Heart left ventricle (tissue), 16 donors: ENCODE data around the gene ZC3H10. TPM values are rescaled to one million over a fixed set of nuclear protein-coding genes. Genes with fewer than 3 reads are reported as not detected.
A peak's percentile ranks its signal among the peaks of the same experiment; 100 is the strongest.

Source experiments
- ATAC-seq, 4 donors: fragments of 200-7000 bp; cut with Tn5 transposase; one replicate each; pipeline ENCODE4 v1.9.1; 2020 to 2022; ENCODE audit warnings: moderate library complexity in 4 of 4, mild to moderate bottlenecking in 3 of 4, moderate number of reproducible peaks in 1 of 4
- DNase-seq, 5 donors: peaks; one replicate each; pipeline ENCODE4 v3.0.0-alpha.2; 2020
- H3K27ac ChIP-seq, 12 donors: fragments of 200-600 bp; sonication (generic) in 4 of 12; one replicate each; pipeline versions ENCODE4 v1.5.0 to v1.8.0; 2016 to 2022; ENCODE audit warnings: mild to moderate bottlenecking in 2 of 12
- H3K27me3 ChIP-seq, 9 donors: fragments of 200-600 bp; sonication (generic) in 2 of 9; one replicate each; pipeline versions ENCODE4 v1.5.1 to v1.8.0; 2016 to 2022; ENCODE audit warnings: mild to moderate bottlenecking in 3 of 9
- H3K36me3 ChIP-seq, 9 donors: fragments of 200-600 bp; sonication (generic) in 2 of 9; one replicate each; pipeline versions ENCODE4 v1.5.0 to v1.8.0; 2018 to 2022; ENCODE audit warnings: mild to moderate bottlenecking in 2 of 9
- H3K4me1 ChIP-seq, 12 donors: fragments of 200-600 bp; sonication (generic) in 4 of 12; one replicate each; pipeline versions ENCODE4 v1.5.0 to v1.8.0; 2016 to 2022; ENCODE audit warnings: mild to moderate bottlenecking in 3 of 12
- H3K4me3 ChIP-seq, 12 donors: fragments of 200-600 bp; sonication (generic) in 4 of 12; one replicate each; pipeline versions ENCODE4 v1.5.0 to v1.8.0; 2017 to 2022; ENCODE audit warnings: mild to moderate bottlenecking in 9 of 12, moderate library complexity in 4 of 12
- H3K9me3 ChIP-seq, 12 donors: fragments of 200-600 bp; sonication (generic) in 4 of 12; one replicate each; pipeline versions ENCODE4 v1.5.0 to v1.8.0; 2016 to 2022; ENCODE audit warnings: mild to moderate bottlenecking in 1 of 12
- POLR2A ChIP-seq, 2 donors: fragments of 450-650 bp; IDR thresholded peaks; one replicate each; pipeline ENCODE4 v1.6.1; 2017; ENCODE audit warnings: antibody characterized with exemption in 2 of 2, mild to moderate bottlenecking in 2 of 2, moderate library complexity in 2 of 2
- WGBS, 4 donors: extraction: QIAGEN DNeasy Blood & Tissue Kit in 2 of 4; methylation state at CpG; one replicate each; pipeline versions ENCODE4 v1.1.5 to v1.1.7; 2013 to 2018; 5-methylcytosine and 5-hydroxymethylcytosine counted together
- intact Hi-C, 10 donors: fragments of 100-400 bp; cut with DNase I; formaldehyde crosslinking; loops; one replicate each; pipeline versions ENCODE4 v1.11.1 to v1.14.2; 2022
- polyA plus RNA-seq, 2 donors: library from polyadenylated mRNA; stranded (reverse); fragments of 200-250 nt; gene quantifications; one replicate each; pipeline ENCODE4 v1.2.3, GENCODE V29; 2013
- total RNA-seq, 9 donors: library from RNA; depleted of rRNA in 2 of 9; stranded (reverse); fragments of >200 nt in 2 of 9; fragmentation: NEBNext Ultra II Directional in 3 of 9; extraction: Animal tissue kit (Norgen Biotek cat#: 25700) in 3 of 9; gene quantifications; one replicate each; pipeline versions ENCODE4 v1.1.0 to v1.2.4, GENCODE V29; 2016 to 2023
- TF ChIP-seq, protein P1 (sequence below), 12 donors: fragments of 200-600 bp; sonication (generic) in 4 of 12; IDR thresholded peaks; one replicate each; pipeline versions ENCODE4 v1.5.0 to v1.8.0; 2018 to 2022; ENCODE audit warnings: antibody characterized with exemption in 12 of 12, mild to moderate bottlenecking in 5 of 12
- donor health status: ischemic (EF 13 %, LVEDD 7.1; RV severe dilation, severe dysfunction).
- donor health status: healthy with polysubstance abuse.
- donor health status: DM: no; HTN: yes; CAD: no.
- donor health status: DM: no; HTN: no; CAD: no.
- donor health status: ischemic (EF 25% LVEDD 6.9; RV normal size, moderate dysfunction).
- donor health status: ischemic (EF 25% LVEDD 5.7; RV mildly dilated, moderate dysfunction).
- donor health status: healthy.
- donor health status: DM: yes; HTN: yes; CAD: no.
- donor health status: ischemic (EF 35%, LVEDD 5.7; RV mildly dilated, moderate dysfunction).
- donor health status: nonischemic (EF 11% LVEDD 7.7; RV severe dilation, severe dysfunction).
- donor health status: DM: yes; HTN: yes; CAD: no.
- donor health status: PGD.
- donor health status: ischemic (EF 29% LVEDD 5.4; RV normal size, mild dysfunction).
- donor health status: nonischemic (EF 23%, LVEDD 6.1; RV moderate dilation, normal function).

Gene ZC3H10
- total and polyA plus RNA-seq, 11 donors: 2.7 to 6.4 (median 4.3) TPM

GRCh38 chr12:56127485-56127887 lies 9.4 kb downstream of the ZC3H10 start:
- no peak for ATAC-seq
- TF ChIP-seq, protein P1, sequence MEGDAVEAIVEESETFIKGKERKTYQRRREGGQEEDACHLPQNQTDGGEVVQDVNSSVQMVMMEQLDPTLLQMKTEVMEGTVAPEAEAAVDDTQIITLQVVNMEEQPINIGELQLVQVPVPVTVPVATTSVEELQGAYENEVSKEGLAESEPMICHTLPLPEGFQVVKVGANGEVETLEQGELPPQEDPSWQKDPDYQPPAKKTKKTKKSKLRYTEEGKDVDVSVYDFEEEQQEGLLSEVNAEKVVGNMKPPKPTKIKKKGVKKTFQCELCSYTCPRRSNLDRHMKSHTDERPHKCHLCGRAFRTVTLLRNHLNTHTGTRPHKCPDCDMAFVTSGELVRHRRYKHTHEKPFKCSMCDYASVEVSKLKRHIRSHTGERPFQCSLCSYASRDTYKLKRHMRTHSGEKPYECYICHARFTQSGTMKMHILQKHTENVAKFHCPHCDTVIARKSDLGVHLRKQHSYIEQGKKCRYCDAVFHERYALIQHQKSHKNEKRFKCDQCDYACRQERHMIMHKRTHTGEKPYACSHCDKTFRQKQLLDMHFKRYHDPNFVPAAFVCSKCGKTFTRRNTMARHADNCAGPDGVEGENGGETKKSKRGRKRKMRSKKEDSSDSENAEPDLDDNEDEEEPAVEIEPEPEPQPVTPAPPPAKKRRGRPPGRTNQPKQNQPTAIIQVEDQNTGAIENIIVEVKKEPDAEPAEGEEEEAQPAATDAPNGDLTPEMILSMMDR (IDR thresholded peaks at IDR 0.05): no peak
- no peak for TF ChIP-seq POLR2A (IDR thresholded peaks at IDR 0.05)
- no peaks in the 10 kb centered on the region for H3K27me3 ChIP-seq
- H3K9me3 ChIP-seq: no peaks in the 10 kb centered on the region
- H3K4me3 ChIP-seq: peak overlapping the region in 11 of 12 donors; percentile 14 to 97 (median 84)
- DNase-seq: no peak
- H3K27ac ChIP-seq: peak overlapping the region; percentile 5 to 94 (median 78)
- intact Hi-C loops: loop anchor here in 9 of 10 donors (1.0 to 10.0 kb wide), 7 partner anchors 31 to 340 kb away; partner anchors contain the start of genes SMARCC2 (in 5 of the 9), SPRYD4 (in 5 of the 9), MYL6 (in 4 of the 9) and CNPY2 (in 1 of the 9)
- peaks cover 0 to 37% (median 23%) of the 10 kb centered on the region in 9 donors for H3K36me3 ChIP-seq
- peaks cover 8 to 61% (median 34%) of the 10 kb centered on the region in 12 donors for H3K4me1 ChIP-seq
- 0 to 1% (median 0%) methylated on average over 8 of the region's 8 CpGs for WGBS, 4 donors

DNA sequence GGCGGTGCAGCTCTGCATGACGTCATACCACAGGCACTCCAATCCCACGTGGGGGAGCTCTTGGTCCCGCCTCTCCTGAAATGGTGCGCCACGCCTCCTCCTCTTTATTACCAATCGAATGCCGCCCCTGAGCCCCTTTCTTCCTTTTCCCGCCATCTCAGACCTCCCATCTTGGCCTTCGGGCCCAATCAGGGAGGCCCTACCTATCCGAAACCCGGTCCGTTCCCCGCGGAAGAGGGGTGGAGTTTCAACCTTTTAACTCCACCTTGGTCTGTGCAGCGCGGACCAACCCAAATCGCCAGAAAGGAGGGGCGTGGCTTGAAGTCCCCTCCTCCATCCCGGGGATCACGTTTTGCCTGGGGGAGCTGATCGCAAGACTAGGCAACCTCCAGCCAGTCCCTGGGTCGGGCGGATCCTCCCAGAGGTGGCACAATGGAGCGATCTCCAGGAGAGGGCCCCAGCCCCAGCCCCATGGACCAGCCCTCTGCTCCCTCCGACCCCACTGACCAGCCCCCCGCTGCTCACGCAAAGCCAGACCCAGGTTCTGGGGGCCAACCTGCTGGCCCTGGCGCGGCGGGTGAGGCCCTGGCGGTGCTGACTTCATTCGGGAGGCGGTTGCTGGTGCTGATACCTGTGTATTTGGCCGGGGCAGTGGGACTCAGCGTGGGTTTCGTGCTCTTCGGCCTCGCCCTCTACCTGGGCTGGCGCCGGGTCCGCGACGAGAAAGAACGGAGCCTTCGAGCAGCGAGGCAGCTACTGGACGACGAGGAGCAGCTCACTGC lies 10.0 kb downstream of the ZC3H10 start, which contains the start of gene ESYT1:
TSS of gene ESYT1 (plus strand) at position 380 of the 782 bp plus-strand sequence. CDS start at position 433, 53 bp downstream.
- Histone ChIP-seq H3K9me3 (no peaks in the 10 kb centered on the region), H3K4me3 (peak within 1 kb of the TSS; percentile 75 to 97 (median 84)), H3K4me1 (peaks cover 8 to 61% (median 31%) of the 10 kb centered on the region in 12 donors), H3K36me3 (peaks cover 0 to 37% (median 29%) of the 10 kb centered on the region in 9 donors), H3K27me3 (no peaks in the 10 kb centered on the region), H3K27ac (peak within 1 kb of the TSS; percentile 23 to 94 (median 90))
- 0 to 1% (median 0%) methylated on average over 26 to 49 of the region's 49 CpGs for WGBS, 4 donors
- ATAC-seq: peak; percentile 95 to 98 (median 96)
- peak in 1 of 2 donors; percentile 97 for TF ChIP-seq POLR2A (IDR thresholded peaks at IDR 0.05)
- TF ChIP-seq, protein P1 (IDR thresholded peaks at IDR 0.05): no peak
- intact Hi-C loops: loop anchor here in 9 of 10 donors (1.0 to 10.0 kb wide), 9 partner anchors 25 to 339 kb away; partner anchors contain the start of genes MYL6 (in 5 of the 9), SMARCC2 (in 5 of the 9), SPRYD4 (in 5 of the 9) and MYL6B (in 2 of the 9)
- peak; percentile 97 to 99 (median 99) for DNase-seq

GRCh38 chr12:56128670-56129205 lies 10.7 kb downstream of the ZC3H10 start:
- ATAC-seq (peak in 3 of 4 donors; percentile 1 to 14 (median 3)), DNase-seq (peak in 2 of 5 donors; percentile 38 to 54)
- WGBS, 4 donors: 0% methylated on average over 20 of the region's 20 CpGs
- TF ChIP-seq POLR2A (IDR thresholded peaks at IDR 0.05): no peak
- TF ChIP-seq, protein P1 (IDR thresholded peaks at IDR 0.05): no peak
- intact Hi-C loops: loop anchor here in 6 of 10 donors (1.0 to 10.0 kb wide), 7 partner anchors 24 to 339 kb away; partner anchors contain the start of genes SPRYD4 (in 5 of the 6), MYL6B (in 2 of the 6), CNPY2 (in 1 of the 6) and MYL6 (in 1 of the 6)
- Histone ChIP-seq H3K4me3 (peak overlapping the region; percentile 75 to 97 (median 84)), H3K36me3 (peaks cover 0 to 40% (median 36%) of the 10 kb centered on the region in 9 donors), H3K27ac (peak overlapping the region; percentile 23 to 94 (median 90)), H3K9me3 (no peaks in the 10 kb centered on the region), H3K4me1 (peaks cover 8 to 57% (median 31%) of the 10 kb centered on the region in 12 donors), H3K27me3 (no peaks in the 10 kb centered on the region)
